GM18868 (cell line): Measurements from ENCODE around the gene GMDS.

Experiments
- ATAC-seq: cut with Tn5 transposase; IDR thresholded peaks from one replicate; pipeline ENCODE4 v1.9.1; 2021; ENCODE audit warnings: mild to moderate bottlenecking, moderate library complexity; ENCODE audit not compliant: unreplicated experiment

Gene GMDS

GRCh38 chr6:1911474-1911873, 333.9 kb downstream of the GMDS start:
- ATAC-seq: no peak

- no peak for ATAC-seq
Measured at GRCh38 chr6:1910621-1911407, 334.6 kb downstream of the GMDS start.

- ATAC-seq: no peak
Measured at GRCh38 chr6:1908784-1909183, 336.6 kb downstream of the GMDS start.

- ATAC-seq: no peak
Measured at GRCh38 chr6:1906609-1907008, 338.8 kb downstream of the GMDS start.

- no peak for ATAC-seq
Measured at GRCh38 chr6:1906014-1906413, 339.4 kb downstream of the GMDS start.

GRCh38 chr6:1904898-1905297, 340.5 kb downstream of the GMDS start:
- ATAC-seq: no peak

GRCh38 chr6:1904466-1904799, 341.0 kb downstream of the GMDS start:
- ATAC-seq: no peak

GRCh38 chr6:1903780-1904465, 341.5 kb downstream of the GMDS start:
- no peak for ATAC-seq

- ATAC-seq: no peak
Measured at GRCh38 chr6:1901556-1901955, 343.8 kb downstream of the GMDS start.

- no peak for ATAC-seq
Measured at GRCh38 chr6:1896897-1897296, 348.5 kb downstream of the GMDS start.

GRCh38 chr6:1895721-1896120, 349.7 kb downstream of the GMDS start:
- ATAC-seq: no peak

GRCh38 chr6:1894954-1895353, 350.5 kb downstream of the GMDS start:
- ATAC-seq: no peak

GRCh38 chr6:1893470-1894130, 351.8 kb downstream of the GMDS start:
- no peak for ATAC-seq

- ATAC-seq: no peak
Measured at GRCh38 chr6:1892716-1893115, 352.7 kb downstream of the GMDS start.

- ATAC-seq: no peak
Measured at GRCh38 chr6:1890987-1891386, 354.4 kb downstream of the GMDS start.

GRCh38 chr6:1890071-1890470, 355.3 kb downstream of the GMDS start:
- no peak for ATAC-seq

- no peak for ATAC-seq
Measured at GRCh38 chr6:1885576-1886011, 359.8 kb downstream of the GMDS start.

- ATAC-seq: no peak
Measured at GRCh38 chr6:1884313-1884712, 361.1 kb downstream of the GMDS start.

GRCh38 chr6:1878330-1878729, 367.1 kb downstream of the GMDS start:
- ATAC-seq: no peak

GRCh38 chr6:1873781-1874180, 371.6 kb downstream of the GMDS start:
- no peak for ATAC-seq

- no peak for ATAC-seq
Measured at GRCh38 chr6:1872649-1873131, 372.7 kb downstream of the GMDS start.
